Measurements from ENCODE around the gene TIAM1.

TIAM1 gene

GRCh38 chr21:31141389-31142000, 202.6 kb downstream of the TIAM1 start:
- no peaks in the 10 kb centered on the region for H3K9me3 ChIP-seq (ENCODE audit: control insufficient read depth, low read length)
- H3K27ac ChIP-seq = no peak overlapping the region
- no peak overlapping the region for H3K9ac ChIP-seq
- H3K36me3 ChIP-seq (ENCODE audit: control insufficient read depth, insufficient read depth, low read length) = no peaks in the 10 kb centered on the region
- no peaks in the 10 kb centered on the region for H3K4me1 ChIP-seq
- TF ChIP-seq, protein P1, sequence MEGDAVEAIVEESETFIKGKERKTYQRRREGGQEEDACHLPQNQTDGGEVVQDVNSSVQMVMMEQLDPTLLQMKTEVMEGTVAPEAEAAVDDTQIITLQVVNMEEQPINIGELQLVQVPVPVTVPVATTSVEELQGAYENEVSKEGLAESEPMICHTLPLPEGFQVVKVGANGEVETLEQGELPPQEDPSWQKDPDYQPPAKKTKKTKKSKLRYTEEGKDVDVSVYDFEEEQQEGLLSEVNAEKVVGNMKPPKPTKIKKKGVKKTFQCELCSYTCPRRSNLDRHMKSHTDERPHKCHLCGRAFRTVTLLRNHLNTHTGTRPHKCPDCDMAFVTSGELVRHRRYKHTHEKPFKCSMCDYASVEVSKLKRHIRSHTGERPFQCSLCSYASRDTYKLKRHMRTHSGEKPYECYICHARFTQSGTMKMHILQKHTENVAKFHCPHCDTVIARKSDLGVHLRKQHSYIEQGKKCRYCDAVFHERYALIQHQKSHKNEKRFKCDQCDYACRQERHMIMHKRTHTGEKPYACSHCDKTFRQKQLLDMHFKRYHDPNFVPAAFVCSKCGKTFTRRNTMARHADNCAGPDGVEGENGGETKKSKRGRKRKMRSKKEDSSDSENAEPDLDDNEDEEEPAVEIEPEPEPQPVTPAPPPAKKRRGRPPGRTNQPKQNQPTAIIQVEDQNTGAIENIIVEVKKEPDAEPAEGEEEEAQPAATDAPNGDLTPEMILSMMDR (IDR thresholded peaks at IDR 0.05) = no peak
- H3K27me3 ChIP-seq (ENCODE audit: control insufficient read depth, insufficient read depth, low read length) = no peaks in the 10 kb centered on the region
- no peaks in the 10 kb centered on the region for H3K79me2 ChIP-seq
- H2AFZ ChIP-seq = no peak overlapping the region
- no peak overlapping the region for H3K4me3 ChIP-seq (ENCODE audit: low read depth, low read length)
- H3K4me2 ChIP-seq (ENCODE audit: low read length) = no peak overlapping the region

- Histone ChIP-seq H2AFZ (no peak overlapping the region), H3K27ac (no peak overlapping the region), H3K79me2 (no peaks in the 10 kb centered on the region), H3K4me2 (ENCODE audit: low read length) (no peak overlapping the region), H3K27me3 (ENCODE audit: control insufficient read depth, insufficient read depth, low read length) (no peaks in the 10 kb centered on the region), H3K9me3 (ENCODE audit: control insufficient read depth, low read length) (no peaks in the 10 kb centered on the region), H3K4me1 (no peaks in the 10 kb centered on the region), H3K4me3 (ENCODE audit: low read depth, low read length) (no peak overlapping the region), H3K36me3 (ENCODE audit: control insufficient read depth, insufficient read depth, low read length) (no peaks in the 10 kb centered on the region), H3K9ac (no peak overlapping the region)
- TF ChIP-seq, protein P1 (IDR thresholded peaks at IDR 0.05) = no peak
Observed at GRCh38 chr21:31140676-31141075, 203.4 kb downstream of the TIAM1 start.

DNA sequence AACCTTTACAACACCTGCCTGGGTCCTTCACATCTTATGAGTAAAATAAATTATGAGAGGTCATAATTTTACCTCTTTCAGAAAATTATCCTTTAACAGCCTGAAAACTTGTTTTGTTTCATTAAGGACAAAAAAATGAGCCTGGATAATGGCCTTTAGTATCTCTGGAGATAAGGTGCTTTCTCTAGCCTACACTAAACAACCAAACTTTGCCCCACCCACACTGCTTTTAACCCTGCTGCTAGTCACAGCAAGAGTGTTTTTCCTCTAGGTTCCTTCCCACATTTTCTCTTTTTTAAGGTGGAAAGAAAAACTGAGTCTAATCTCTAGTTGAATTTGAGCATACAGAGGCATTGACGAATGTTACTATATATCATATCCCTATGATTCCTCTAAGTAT, 204.0 kb downstream of the TIAM1 start:
- Histone ChIP-seq H3K79me2 (no peaks in the 10 kb centered on the region), H3K36me3 (ENCODE audit: control insufficient read depth, insufficient read depth, low read length) (no peaks in the 10 kb centered on the region), H3K9me3 (ENCODE audit: control insufficient read depth, low read length) (no peaks in the 10 kb centered on the region), H3K27ac (no peak overlapping the region), H3K4me3 (ENCODE audit: low read depth, low read length) (no peak overlapping the region), H3K9ac (no peak overlapping the region), H3K27me3 (ENCODE audit: control insufficient read depth, insufficient read depth, low read length) (no peaks in the 10 kb centered on the region), H3K4me2 (ENCODE audit: low read length) (no peak overlapping the region), H2AFZ (no peak overlapping the region), H3K4me1 (no peaks in the 10 kb centered on the region)
- TF ChIP-seq, protein P1 (IDR thresholded peaks at IDR 0.05) = no peak

GRCh38 chr21:31137960-31138359, 206.1 kb downstream of the TIAM1 start:
- Histone ChIP-seq H3K4me1 (no peaks in the 10 kb centered on the region), H3K79me2 (no peaks in the 10 kb centered on the region), H3K9ac (no peak overlapping the region), H3K9me3 (ENCODE audit: control insufficient read depth, low read length) (no peaks in the 10 kb centered on the region), H3K4me2 (ENCODE audit: low read length) (no peak overlapping the region), H2AFZ (no peak overlapping the region), H3K27me3 (ENCODE audit: control insufficient read depth, insufficient read depth, low read length) (no peaks in the 10 kb centered on the region), H3K4me3 (ENCODE audit: low read depth, low read length) (no peak overlapping the region), H3K27ac (no peak overlapping the region), H3K36me3 (ENCODE audit: control insufficient read depth, insufficient read depth, low read length) (no peaks in the 10 kb centered on the region)
- TF ChIP-seq, protein P1 (IDR thresholded peaks at IDR 0.05) = no peak

- no peaks in the 10 kb centered on the region for H3K79me2 ChIP-seq
- no peak overlapping the region for H2AFZ ChIP-seq
- no peak overlapping the region for H3K4me3 ChIP-seq (ENCODE audit: low read depth, low read length)
- H3K9me3 ChIP-seq (ENCODE audit: control insufficient read depth, low read length) = no peaks in the 10 kb centered on the region
- no peaks in the 10 kb centered on the region for H3K36me3 ChIP-seq (ENCODE audit: control insufficient read depth, insufficient read depth, low read length)
- H3K4me2 ChIP-seq (ENCODE audit: low read length) = no peak overlapping the region
- TF ChIP-seq, protein P1 (IDR thresholded peaks at IDR 0.05) = no peak
- no peaks in the 10 kb centered on the region for H3K4me1 ChIP-seq
- H3K9ac ChIP-seq = no peak overlapping the region
- no peaks in the 10 kb centered on the region for H3K27me3 ChIP-seq (ENCODE audit: control insufficient read depth, insufficient read depth, low read length)
- no peak overlapping the region for H3K27ac ChIP-seq
Observed at GRCh38 chr21:31136891-31137290, 207.2 kb downstream of the TIAM1 start.
